ENCODE data around the gene PLA2G2C.

Gene PLA2G2C

GRCh38 chr1:20200966-20201365 lies 14.6 kb upstream of the PLA2G2C start:
- no peak for TF ChIP-seq CTCF (IDR thresholded peaks at IDR 0.05; ENCODE audit: low read depth, low read length)

GRCh38 chr1:20199840-20200239 lies 13.5 kb upstream of the PLA2G2C start:
- TF ChIP-seq CTCF (IDR thresholded peaks at IDR 0.05; ENCODE audit: low read depth, low read length): no peak
- H3K4me3 ChIP-seq (ENCODE audit: low read depth, low read length): no peak overlapping the region

More at GRCh38 chr1:20200966-20201365, 14.6 kb upstream of the PLA2G2C start:
- no peak overlapping the region for H3K4me3 ChIP-seq (ENCODE audit: low read depth, low read length)

- no peak overlapping the region for H3K4me3 ChIP-seq (ENCODE audit: low read depth, low read length)
- TF ChIP-seq CTCF (IDR thresholded peaks at IDR 0.05; ENCODE audit: low read depth, low read length): no peak
These were observed 13.1 kb upstream of the PLA2G2C start for GRCh38 chr1:20199403-20199802.

GRCh38 chr1:20198918-20199317 lies 12.6 kb upstream of the PLA2G2C start:
- no peak overlapping the region for H3K4me3 ChIP-seq (ENCODE audit: low read depth, low read length)
- TF ChIP-seq CTCF (IDR thresholded peaks at IDR 0.05; ENCODE audit: low read depth, low read length): no peak

- no peak overlapping the region for H3K4me3 ChIP-seq (ENCODE audit: low read depth, low read length)
- TF ChIP-seq CTCF (IDR thresholded peaks at IDR 0.05; ENCODE audit: low read depth, low read length): no peak
These were observed 12.0 kb upstream of the PLA2G2C start for GRCh38 chr1:20198296-20198695.

GRCh38 chr1:20197329-20197791 lies 11.0 kb upstream of the PLA2G2C start:
- H3K4me3 ChIP-seq (ENCODE audit: low read depth, low read length): no peak overlapping the region
- TF ChIP-seq CTCF (IDR thresholded peaks at IDR 0.05; ENCODE audit: low read depth, low read length): no peak

GRCh38 chr1:20195462-20195780 lies 9.1 kb upstream of the PLA2G2C start:
- H3K4me3 ChIP-seq (ENCODE audit: low read depth, low read length): no peak overlapping the region
- no peak for TF ChIP-seq CTCF (IDR thresholded peaks at IDR 0.05; ENCODE audit: low read depth, low read length)
